Stimulated activated CD4-positive, alpha-beta T cell treated with anti-CD3 and anti-CD28 coated beads, Interleukin-4, amount 100 ng/mL, for 48 hours (primary cell): Measurements from ENCODE around the gene MCTP2.
"Not testable (repeated sequence)": the region's sequence is repeated elsewhere in the genome, so short reads cannot be mapped to it uniquely, and the experiment has no call there.

ENCODE experiments used
- DNase-seq, 2 donors: peaks; one replicate each; pipeline ENCODE4 v3.0.0-alpha.2; 2020; ENCODE audit warnings: low read depth in 2 of 2

The MCTP2 gene

DNA sequence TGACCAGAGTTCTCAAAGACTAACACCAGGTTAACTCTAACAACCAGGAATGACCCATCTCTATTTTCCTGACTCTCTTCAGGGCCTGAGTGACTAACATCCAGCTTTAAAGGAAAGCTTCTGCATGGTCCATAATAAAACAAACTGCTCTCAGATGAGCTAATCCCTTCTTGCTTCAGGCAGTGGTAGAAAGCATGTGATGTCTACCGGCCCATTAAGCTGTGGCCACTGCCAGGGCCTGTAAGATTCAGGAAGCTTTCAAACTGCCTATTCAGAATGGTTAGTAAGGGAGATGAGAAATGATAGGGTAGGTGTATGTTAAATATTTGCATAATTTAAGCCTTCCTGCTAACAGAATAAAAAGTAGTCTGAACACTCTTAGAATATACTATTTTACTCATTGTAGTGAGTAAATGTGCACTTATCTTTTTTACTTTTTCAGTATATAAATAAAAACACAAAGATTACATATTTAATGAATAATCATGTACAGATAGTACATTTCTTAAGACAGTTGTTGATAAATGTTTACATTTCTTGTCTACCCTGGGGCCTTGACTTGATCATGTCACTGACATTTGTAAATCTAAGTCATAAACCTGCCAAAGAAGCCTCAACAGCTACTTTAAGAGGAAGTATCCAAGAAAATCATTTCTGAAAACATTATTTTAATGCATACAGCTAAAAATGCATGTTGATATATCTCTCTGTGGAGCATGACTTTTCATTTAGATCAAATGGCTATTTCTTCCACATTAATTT is 222.0 kb downstream of the MCTP2 start:
- no peak for DNase-seq

DNA sequence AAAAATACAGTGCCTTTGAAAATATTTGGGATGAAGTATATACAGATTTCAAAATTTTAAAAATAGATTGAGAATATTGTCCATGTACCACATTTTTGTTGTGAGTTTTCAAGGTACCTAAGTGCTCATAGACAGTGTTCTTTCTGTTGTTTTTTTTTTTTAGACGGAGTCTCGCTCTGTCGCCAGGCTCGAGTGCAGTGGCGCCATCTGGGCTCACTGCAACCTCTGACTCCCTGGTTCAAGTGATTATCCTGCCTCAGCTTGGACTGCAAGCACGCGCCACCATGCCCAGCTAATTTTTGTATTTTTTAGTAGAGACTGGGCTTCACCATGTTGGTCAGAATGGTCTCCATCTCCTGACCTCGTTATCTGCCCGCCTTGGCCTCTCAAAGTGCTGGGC is 223.9 kb downstream of the MCTP2 start:
- no peak for DNase-seq

- DNase-seq = no peak
Measured at GRCh38 chr15:94456226-94456625, 224.9 kb downstream of the MCTP2 start.

GRCh38 chr15:94457661-94458060 is 226.3 kb downstream of the MCTP2 start:
- DNase-seq = no peak

- DNase-seq = no peak
Measured at GRCh38 chr15:94460624-94461023, 229.3 kb downstream of the MCTP2 start.

GRCh38 chr15:94467034-94467433 is 235.7 kb downstream of the MCTP2 start:
- no peak for DNase-seq

GRCh38 chr15:94470492-94470891 is 239.1 kb downstream of the MCTP2 start:
- no peak for DNase-seq

DNA sequence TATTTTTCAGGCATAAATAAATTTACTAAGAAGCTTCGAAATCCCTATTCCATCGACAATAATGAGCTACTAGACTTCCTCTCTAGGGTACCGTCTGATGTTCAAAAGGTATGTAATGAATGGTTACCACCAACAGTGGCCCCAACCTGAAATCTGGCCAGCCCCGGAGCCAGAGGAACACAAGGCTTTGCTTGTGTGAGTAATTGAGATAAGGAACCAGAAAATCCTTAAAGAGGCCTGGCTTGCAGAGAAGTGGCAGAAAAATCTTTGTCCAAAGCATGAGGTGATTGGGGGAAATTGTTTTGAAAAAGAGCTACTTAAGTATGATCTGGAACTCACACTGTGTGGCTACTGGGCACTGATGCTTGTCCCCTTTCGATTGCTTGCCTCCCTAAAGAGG is 245.3 kb downstream of the MCTP2 start:
- DNase-seq = no peak

DNA sequence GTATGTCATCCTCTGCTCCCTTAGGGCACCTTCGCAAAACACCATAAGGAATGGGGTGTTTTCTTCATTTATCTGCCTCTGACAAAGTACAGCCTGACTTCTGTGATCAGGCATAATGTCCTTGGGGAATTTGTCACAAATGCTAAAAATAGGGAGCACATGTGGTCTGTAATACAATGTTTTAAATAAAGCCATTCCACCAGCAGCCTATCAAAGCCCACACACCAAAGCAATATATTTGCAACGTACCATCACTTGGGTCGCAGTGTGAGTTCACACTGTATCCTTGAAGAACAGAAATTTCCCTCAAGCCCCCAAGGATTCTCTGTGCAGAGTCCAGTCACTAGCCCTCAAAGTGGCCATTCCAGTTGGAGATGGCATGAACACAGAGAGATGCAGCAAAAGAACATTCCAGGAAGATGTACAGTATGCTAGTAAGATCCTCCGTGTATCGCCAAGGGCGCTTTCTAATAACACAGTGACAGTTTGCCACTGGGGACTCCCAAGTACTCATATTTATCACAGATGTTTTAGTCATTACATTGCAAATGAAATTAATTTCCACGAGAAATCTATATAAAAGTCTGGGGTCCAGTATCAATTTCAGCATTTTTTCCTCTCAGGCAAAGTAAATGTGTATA is 246.7 kb downstream of the MCTP2 start:
- no peak for DNase-seq

- DNase-seq = no peak
Measured at GRCh38 chr15:94478763-94479162, 247.4 kb downstream of the MCTP2 start.

DNA sequence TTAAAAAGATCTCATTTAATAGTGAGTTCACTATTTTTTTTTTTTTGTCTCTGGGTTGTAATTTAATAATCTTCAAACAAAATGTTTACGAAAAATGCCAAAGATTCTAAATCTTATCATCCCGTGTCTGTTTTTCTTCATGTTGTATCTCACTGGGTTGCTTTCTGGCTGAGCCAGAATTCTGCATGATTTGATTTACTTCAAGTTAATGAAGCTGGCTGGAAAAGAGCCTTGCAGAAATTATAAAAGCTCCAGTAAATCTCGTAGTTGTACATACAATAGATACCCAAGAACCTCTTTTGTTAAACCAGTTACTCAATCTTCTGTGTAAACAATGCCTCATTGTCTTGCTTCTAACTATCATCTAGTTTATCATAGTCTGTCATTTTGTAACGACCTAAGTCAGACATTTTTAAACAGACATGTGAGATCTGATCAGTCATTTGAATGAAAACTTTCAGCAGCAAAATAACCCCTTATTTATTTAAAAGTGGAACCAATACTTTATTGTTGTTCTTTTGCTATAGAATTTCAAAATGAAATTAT is 249.0 kb downstream of the MCTP2 start:
- no peak for DNase-seq

DNA sequence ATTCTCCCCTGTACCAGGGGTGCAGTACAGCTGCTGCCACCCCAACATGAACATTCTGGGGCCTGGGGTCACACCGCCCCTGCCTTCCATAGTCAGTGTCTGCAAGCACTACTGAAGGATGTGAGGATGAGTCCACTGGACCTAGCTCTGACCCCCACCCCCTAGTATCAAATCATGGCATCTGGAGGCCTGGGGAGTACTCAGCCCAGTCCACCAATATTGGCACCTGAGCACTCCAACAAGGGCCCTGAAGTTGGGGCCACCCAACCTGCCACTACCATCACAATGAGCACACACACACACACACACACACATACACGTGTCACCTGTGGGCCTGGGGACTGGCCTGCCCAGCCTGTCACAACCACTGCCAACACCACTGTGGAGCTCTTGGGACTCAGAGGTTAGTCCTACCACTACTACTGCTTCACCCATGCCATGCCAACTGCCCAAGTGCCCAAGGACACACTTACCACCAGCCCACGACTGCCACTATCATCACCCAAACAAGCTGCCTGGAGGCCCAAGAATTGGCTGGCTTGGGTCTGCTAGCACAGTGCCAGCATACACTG is 253.9 kb downstream of the MCTP2 start:
- no peak for DNase-seq

DNA sequence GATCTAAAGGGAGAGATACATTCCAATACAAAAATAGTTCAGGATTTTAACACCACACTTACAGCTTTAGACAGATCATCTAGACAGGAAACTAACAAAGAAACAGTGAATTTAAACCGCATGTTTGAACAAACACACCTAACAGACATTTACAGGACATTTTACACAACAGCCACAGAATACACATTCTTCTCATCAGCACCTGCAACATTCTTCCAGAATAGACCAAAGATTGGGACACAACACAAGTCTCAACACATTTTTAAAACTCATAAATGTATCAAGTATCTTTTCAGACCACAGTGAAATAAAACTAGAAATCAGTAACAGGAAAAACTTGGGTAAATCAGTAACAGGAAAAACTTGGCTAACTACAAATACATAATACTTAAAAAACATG is 256.3 kb downstream of the MCTP2 start:
- no peak for DNase-seq

DNA sequence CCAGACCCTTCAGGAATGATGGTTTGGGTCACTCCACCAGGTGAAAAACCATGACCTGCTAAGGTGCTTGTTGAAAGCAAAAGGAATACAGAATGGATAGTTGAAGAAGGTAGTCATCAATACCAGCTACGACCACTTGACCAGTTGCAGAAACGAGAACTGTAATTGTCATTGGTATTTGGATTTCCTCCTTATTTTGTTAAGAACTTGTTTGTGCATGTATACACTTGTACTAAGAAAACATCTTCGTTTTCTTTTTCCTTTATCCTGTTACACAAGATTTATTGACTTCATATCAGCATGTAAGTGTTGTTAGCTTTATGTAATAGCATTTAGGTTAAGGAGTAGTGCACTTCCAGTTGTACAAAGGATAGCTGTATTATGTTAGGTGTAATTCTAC is 261.8 kb downstream of the MCTP2 start:
- DNase-seq = no peak

DNA sequence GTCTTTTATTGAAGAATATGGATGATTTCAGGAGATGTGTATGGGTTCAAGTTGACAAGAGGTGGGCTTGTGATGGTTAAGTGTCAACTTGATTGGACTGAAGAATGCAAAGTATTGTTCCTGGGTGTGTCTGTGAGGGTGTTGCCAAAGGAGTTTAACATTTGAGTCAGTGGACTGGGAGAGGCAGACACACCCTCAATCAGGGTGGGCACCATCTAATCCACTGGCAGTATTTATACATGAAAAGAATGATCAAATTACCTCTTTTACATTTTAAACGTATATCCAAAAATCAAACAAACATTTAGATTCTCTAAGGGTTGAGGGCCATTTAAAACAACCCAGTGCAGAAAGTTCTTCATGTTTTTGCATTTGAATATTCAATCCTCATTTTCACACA is 262.2 kb downstream of the MCTP2 start:
- DNase-seq = not testable (repeated sequence)

DNA sequence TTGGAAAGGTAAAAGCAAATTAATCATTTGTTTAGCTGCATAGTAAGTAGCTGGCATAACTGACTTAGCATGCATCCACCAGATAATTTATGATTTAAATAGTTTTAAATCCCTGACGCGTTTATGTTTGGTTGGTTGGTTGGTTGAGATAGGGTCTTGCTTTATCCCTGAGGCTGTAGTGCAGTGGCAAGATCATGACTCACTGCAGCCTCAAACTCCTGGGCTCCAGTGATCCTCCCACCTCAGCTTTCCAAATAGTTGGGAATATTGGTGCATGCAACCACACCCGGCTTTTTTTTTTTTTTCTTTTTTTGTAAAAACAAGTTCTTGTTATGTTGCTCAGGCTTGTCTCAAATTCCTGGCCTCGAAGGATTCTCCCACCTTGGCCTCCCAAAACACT is 263.4 kb downstream of the MCTP2 start:
- no peak for DNase-seq

GRCh38 chr15:94503293-94503692 is 271.9 kb downstream of the MCTP2 start:
- no peak for DNase-seq

GRCh38 chr15:94509259-94509658 is 277.9 kb downstream of the MCTP2 start:
- no peak for DNase-seq

DNA sequence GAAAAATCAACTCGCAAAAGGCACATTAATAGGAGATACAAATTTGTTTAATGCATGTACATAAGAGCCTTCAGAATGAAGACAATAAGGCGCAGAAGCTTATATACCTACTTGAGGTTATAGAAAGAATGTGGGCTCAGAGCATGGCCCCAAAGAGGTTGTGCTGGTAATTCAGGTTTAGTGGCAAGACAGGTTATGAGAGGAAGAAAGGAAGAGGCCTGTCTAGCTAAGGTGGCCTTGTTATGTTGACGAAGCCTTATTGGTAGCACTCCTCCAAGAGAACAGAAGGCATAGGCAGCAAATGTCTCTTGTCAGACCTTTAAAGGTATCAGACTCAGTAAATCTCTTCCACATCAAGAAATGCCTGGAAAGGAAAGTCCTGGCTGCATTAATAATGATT is 290.8 kb downstream of the MCTP2 start:
- no peak for DNase-seq

DNA sequence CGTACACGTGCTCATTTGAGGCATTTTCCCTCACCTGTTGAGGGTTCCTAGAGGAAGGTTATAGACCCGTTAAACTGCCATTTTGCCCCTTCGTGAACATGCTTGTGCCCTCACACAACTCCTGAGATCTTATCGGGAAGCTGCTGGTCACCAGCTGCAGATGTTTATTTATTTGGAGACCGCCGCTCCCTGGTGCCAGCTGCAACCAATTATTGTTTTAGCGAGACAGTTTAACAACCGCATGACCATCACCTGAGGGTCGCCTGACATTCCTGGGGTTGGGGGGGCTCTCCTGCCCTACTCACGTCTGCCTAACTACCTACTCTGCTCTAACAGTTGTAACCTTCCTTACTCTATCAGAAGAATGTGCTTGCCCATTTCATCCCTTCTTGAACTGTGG is 292.5 kb downstream of the MCTP2 start:
- DNase-seq = no peak

GRCh38 chr15:94524565-94524964 is 293.2 kb downstream of the MCTP2 start:
- DNase-seq = no peak

DNA sequence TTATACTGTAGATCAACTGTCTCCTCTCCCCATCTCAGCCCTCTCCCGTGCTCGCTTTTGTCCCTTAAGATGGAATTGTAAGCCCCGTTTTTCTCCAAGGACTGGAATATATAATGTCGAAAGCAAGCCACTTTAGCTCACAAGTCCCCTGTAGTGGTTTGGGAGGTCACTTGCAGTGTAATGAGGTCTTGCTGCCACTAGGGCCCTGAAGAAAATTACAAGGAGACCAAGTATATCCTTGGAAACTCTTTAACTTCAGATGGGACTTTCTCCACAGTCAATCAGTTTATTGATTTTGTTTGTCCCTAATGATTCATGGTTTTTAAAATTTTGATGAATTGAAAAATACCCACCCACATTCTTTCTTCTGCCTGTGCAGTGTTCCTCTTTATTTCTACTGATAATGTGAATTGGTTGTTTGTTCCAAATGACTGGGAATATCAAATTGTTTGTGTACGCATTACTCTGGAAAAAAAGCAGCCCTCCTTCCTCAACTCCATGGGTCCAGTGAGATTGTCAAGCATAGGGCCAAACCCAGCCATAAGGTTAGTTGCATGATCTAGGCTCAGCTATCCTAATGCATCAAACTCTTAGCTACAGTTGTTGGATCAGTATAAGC is 294.8 kb downstream of the MCTP2 start:
- DNase-seq = no peak

- no peak for DNase-seq
Measured at GRCh38 chr15:94532226-94532625, 300.9 kb downstream of the MCTP2 start.
